Sigmoid colon (tissue), 7 donors: ENCODE results near the gene HLA-G. TPM values are rescaled to one million over a fixed set of nuclear protein-coding genes. Genes with fewer than 3 reads are reported as not detected.

Source experiments
- DNase-seq: peaks from one replicate; pipeline ENCODE4 v3.0.0-alpha.2; 2019
- H3K27ac ChIP-seq, 4 donors: fragments of 200-600 bp; sonication (generic); one replicate each; pipeline ENCODE4 v1.5.1; 2016 to 2019; ENCODE audit warnings: mild to moderate bottlenecking in 1 of 4
- H3K27me3 ChIP-seq, 3 donors: fragments of 200-600 bp; sonication (generic); one replicate each; pipeline ENCODE4 v1.5.1; 2019; ENCODE audit warnings: mild to moderate bottlenecking in 1 of 3
- H3K36me3 ChIP-seq, 4 donors: fragments of 200-600 bp; sonication (generic); one replicate each; pipeline ENCODE4 v1.5.1; 2016 to 2019
- H3K4me1 ChIP-seq, 4 donors: fragments of 200-600 bp; sonication (generic); one replicate each; pipeline ENCODE4 v1.5.1; 2017 to 2019
- H3K4me3 ChIP-seq, 4 donors: fragments of 200-600 bp; sonication (generic); one replicate each; pipeline ENCODE4 v1.5.1; 2017 to 2019; ENCODE audit warnings: mild to moderate bottlenecking in 2 of 4, moderate library complexity in 1 of 4
- H3K9me3 ChIP-seq, 4 donors: fragments of 200-600 bp in 3 of 4; sonication (generic) in 3 of 4; one replicate each; pipeline versions ENCODE4 v1.5.1 to v1.6.1; 2013 to 2019
- EP300 ChIP-seq, 4 donors: sonication (generic); formaldehyde crosslinking; IDR thresholded peaks; one replicate each; pipeline ENCODE4 v1.6.1; 2017; ENCODE audit warnings: antibody characterized with exemption in 4 of 4
- POLR2A ChIP-seq, 2 donors: fragments of 450-650 bp; IDR thresholded peaks; one replicate each; pipeline ENCODE4 v1.6.1; 2016; ENCODE audit warnings: antibody characterized with exemption in 2 of 2, mild to moderate bottlenecking in 2 of 2, moderate library complexity in 2 of 2
- POLR2AphosphoS5 ChIP-seq, 4 donors: sonication (generic); formaldehyde crosslinking; IDR thresholded peaks; one replicate each; pipeline ENCODE4 v1.6.1; 2017; ENCODE audit warnings: antibody characterized with exemption in 4 of 4
- WGBS, 2 donors: extraction: QIAGEN DNeasy Blood & Tissue Kit; methylation state at CpG; one replicate each; pipeline ENCODE4 v1.1.7; 2013; 5-methylcytosine and 5-hydroxymethylcytosine counted together
- intact Hi-C: fragments of 100-400 bp; cut with DNase I; formaldehyde crosslinking; loops from one replicate; pipeline ENCODE4 v1.15.1; 2023
- polyA plus RNA-seq, 3 donors: library from polyadenylated mRNA; stranded (reverse); fragments of 200-250 nt; gene quantifications; one replicate each; pipeline ENCODE4 v1.2.3, GENCODE V29; 2013
- total RNA-seq, 4 donors: library from RNA; depleted of rRNA; stranded (reverse); fragments of >200 nt; gene quantifications; one replicate each; pipeline ENCODE4 v1.1.0, GENCODE V29; 2016
- TF ChIP-seq, protein P1 (sequence below), 4 experiments: fragments of 450-650 bp in 3 of 4; fragments of 200-600 bp in 1 of 4; IDR thresholded peaks; one replicate each; pipeline ENCODE4 v1.5.1; 2016 to 2019; ENCODE audit warnings: antibody characterized with exemption in 4 of 4, mild to moderate bottlenecking in 3 of 4, moderate library complexity in 2 of 4
- donor health status: healthy with polysubstance abuse.
- donor health status: Bipolar disorder and iron deficiency.
- donor health status: healthy.

HLA-G gene
- total and polyA plus RNA-seq, 7 donors, result 0.09 TPM; not detected in 6

GRCh38 chr6:29831776-29832175 lies 4.2 kb downstream of the HLA-G start:
- no peak for TF ChIP-seq POLR2A (IDR thresholded peaks at IDR 0.05)
- TF ChIP-seq EP300 (IDR thresholded peaks at IDR 0.05), result no peak
- TF ChIP-seq POLR2AphosphoS5 (IDR thresholded peaks at IDR 0.05), result no peak
- TF ChIP-seq, protein P1, sequence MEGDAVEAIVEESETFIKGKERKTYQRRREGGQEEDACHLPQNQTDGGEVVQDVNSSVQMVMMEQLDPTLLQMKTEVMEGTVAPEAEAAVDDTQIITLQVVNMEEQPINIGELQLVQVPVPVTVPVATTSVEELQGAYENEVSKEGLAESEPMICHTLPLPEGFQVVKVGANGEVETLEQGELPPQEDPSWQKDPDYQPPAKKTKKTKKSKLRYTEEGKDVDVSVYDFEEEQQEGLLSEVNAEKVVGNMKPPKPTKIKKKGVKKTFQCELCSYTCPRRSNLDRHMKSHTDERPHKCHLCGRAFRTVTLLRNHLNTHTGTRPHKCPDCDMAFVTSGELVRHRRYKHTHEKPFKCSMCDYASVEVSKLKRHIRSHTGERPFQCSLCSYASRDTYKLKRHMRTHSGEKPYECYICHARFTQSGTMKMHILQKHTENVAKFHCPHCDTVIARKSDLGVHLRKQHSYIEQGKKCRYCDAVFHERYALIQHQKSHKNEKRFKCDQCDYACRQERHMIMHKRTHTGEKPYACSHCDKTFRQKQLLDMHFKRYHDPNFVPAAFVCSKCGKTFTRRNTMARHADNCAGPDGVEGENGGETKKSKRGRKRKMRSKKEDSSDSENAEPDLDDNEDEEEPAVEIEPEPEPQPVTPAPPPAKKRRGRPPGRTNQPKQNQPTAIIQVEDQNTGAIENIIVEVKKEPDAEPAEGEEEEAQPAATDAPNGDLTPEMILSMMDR (IDR thresholded peaks at IDR 0.05), result no peak
- H3K27me3 ChIP-seq, result peaks cover 0 to 66% (median 33%) of the 10 kb centered on the region in 3 donors
- DNase-seq, result no peak
- no peak overlapping the region for H3K4me3 ChIP-seq
- WGBS, 2 donors, result 93% methylated on average over 2 of the region's 2 CpGs
- H3K4me1 ChIP-seq, result peaks cover 0 to 12% (median 11%) of the 10 kb centered on the region in 4 donors
- no peaks in the 10 kb centered on the region for H3K9me3 ChIP-seq
- H3K27ac ChIP-seq, result no peak overlapping the region
- no peaks in the 10 kb centered on the region for H3K36me3 ChIP-seq
- intact Hi-C loops, result no loop called here

DNA sequence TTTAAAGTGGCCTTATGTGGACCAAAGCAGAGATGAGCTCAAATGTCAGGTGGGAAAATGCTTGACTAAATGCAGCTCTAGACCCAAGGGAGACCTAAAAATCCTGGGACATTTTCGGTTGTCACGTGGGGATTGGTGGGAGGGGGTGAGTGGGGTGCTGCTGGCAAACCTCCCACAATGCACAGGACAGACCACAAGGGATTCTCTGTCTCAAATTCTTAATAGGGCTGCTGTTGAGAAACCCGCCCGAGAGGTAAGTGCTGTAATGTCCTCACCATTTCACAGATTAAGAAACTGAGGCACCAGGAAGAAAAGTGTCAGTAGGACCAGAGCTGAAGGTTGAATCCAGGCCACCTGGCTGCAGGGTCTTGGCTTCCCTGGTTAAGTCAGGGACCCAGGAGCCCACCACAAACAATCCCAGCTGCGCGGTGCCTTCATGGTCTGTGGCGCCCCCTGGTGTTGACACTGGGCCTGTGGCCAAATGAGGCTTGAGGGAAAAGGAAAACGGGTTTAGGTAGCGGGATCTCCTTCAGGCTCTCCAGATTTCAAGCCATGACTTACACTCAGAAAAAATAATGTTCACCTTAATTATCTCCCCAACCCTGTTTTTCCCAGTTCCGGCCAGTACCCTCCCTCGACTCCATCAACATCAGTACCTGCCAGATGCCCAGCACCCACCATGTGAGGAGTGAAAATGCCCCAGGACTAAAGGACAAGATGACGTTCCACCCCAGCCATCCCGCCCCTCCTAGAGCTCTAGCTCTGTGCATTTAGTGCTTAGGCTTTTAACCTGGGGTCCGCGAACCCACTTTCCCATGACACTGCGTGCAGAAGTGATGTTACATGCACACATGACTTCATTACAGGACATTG lies 7.2 kb downstream of the HLA-G start:
- H3K27ac ChIP-seq, result no peak overlapping the region
- WGBS, 2 donors, result 25 to 27% methylated on average over 16 of the region's 16 CpGs
- no peak for DNase-seq
- no peaks in the 10 kb centered on the region for H3K4me1 ChIP-seq
- no peak overlapping the region for H3K4me3 ChIP-seq
- H3K27me3 ChIP-seq, result peaks cover 0 to 51% (median 6%) of the 10 kb centered on the region in 3 donors
- H3K9me3 ChIP-seq, result no peaks in the 10 kb centered on the region
- intact Hi-C loops, result loop anchor here (1.0 to 5.0 kb wide), 3 partner anchors 82 to 129 kb away; no protein-coding TSS in a partner anchor
- TF ChIP-seq EP300 (IDR thresholded peaks at IDR 0.05) (no peak), POLR2AphosphoS5 (IDR thresholded peaks at IDR 0.05) (no peak), POLR2A (IDR thresholded peaks at IDR 0.05) (no peak)
- TF ChIP-seq, protein P1 (IDR thresholded peaks at IDR 0.05), result peak in 3 of 4 experiments; percentile 48 to 79 (median 63)
- no peaks in the 10 kb centered on the region for H3K36me3 ChIP-seq

- no peak for DNase-seq
- Histone ChIP-seq H3K36me3 (no peaks in the 10 kb centered on the region), H3K27me3 (peaks cover 0 to 34% (median 0%) of the 10 kb centered on the region in 3 donors), H3K4me3 (no peak overlapping the region), H3K27ac (no peak overlapping the region), H3K4me1 (no peaks in the 10 kb centered on the region), H3K9me3 (peaks cover 0 to 3% (median 0%) of the 10 kb centered on the region in 4 donors)
- 79 to 83% methylated on average over 1 of the region's 1 CpG for WGBS, 2 donors
- intact Hi-C loops, result loop anchor here (5.0 to 10.0 kb wide), 2 partner anchors 88 to 265 kb away; no protein-coding TSS in a partner anchor
- TF ChIP-seq POLR2AphosphoS5 (IDR thresholded peaks at IDR 0.05) (no peak), POLR2A (IDR thresholded peaks at IDR 0.05) (no peak)
Observed at GRCh38 chr6:29839917-29840316, 12.3 kb downstream of the HLA-G start.

- DNase-seq, result no peak
- H3K9me3 ChIP-seq, result peaks cover 0 to 3% (median 0%) of the 10 kb centered on the region in 4 donors
- no peaks in the 10 kb centered on the region for H3K36me3 ChIP-seq
- TF ChIP-seq EP300 (IDR thresholded peaks at IDR 0.05), result no peak
- no peak for TF ChIP-seq POLR2AphosphoS5 (IDR thresholded peaks at IDR 0.05)
- TF ChIP-seq, protein P1 (IDR thresholded peaks at IDR 0.05), result no peak
- no peak for TF ChIP-seq POLR2A (IDR thresholded peaks at IDR 0.05)
- no peaks in the 10 kb centered on the region for H3K4me1 ChIP-seq
- intact Hi-C loops, result loop anchor here (10.0 kb wide), 1 partner anchor 264 kb away; no protein-coding TSS in a partner anchor
- no peak overlapping the region for H3K4me3 ChIP-seq
- peaks cover 0 to 25% (median 0%) of the 10 kb centered on the region in 3 donors for H3K27me3 ChIP-seq
- no peak overlapping the region for H3K27ac ChIP-seq
Observed at GRCh38 chr6:29841030-29841429, 13.4 kb downstream of the HLA-G start.

GRCh38 chr6:29845405-29846006 lies 17.9 kb downstream of the HLA-G start:
- H3K36me3 ChIP-seq, result no peaks in the 10 kb centered on the region
- peaks cover 0 to 4% (median 2%) of the 10 kb centered on the region in 4 donors for H3K4me1 ChIP-seq
- intact Hi-C loops, result loop anchor here (10.0 kb wide), 1 partner anchor 259 kb away; no protein-coding TSS in a partner anchor
- 57 to 71% methylated on average over 2 of the region's 2 CpGs for WGBS, 2 donors
- no peak for DNase-seq
- TF ChIP-seq POLR2A (IDR thresholded peaks at IDR 0.05) (no peak), POLR2AphosphoS5 (IDR thresholded peaks at IDR 0.05) (no peak), EP300 (IDR thresholded peaks at IDR 0.05) (no peak)
- TF ChIP-seq, protein P1 (IDR thresholded peaks at IDR 0.05), result no peak
- H3K4me3 ChIP-seq, result no peak overlapping the region
- H3K27ac ChIP-seq, result no peak overlapping the region
- H3K27me3 ChIP-seq, result peaks cover 0 to 35% (median 12%) of the 10 kb centered on the region in 3 donors
- peaks cover 0 to 3% (median 0%) of the 10 kb centered on the region in 4 donors for H3K9me3 ChIP-seq
